GM19328 (cell line): ENCODE results near the gene BAG2.

ENCODE experiments used
- ATAC-seq: cut with Tn5 transposase; IDR thresholded peaks from one replicate; pipeline ENCODE4 v1.9.1; 2021; ENCODE audit warnings: mild to moderate bottlenecking, moderate library complexity; ENCODE audit not compliant: unreplicated experiment

Gene BAG2

GRCh38 chr6:57172136-57173055, at the start of gene BAG2:
BAG2 (plus strand) TSS chr6:57172326; CDS start chr6:57172698, 372 bp downstream.
- peak; percentile 93 for ATAC-seq

GRCh38 chr6:57123111-57123510, 49.0 kb upstream of the BAG2 start:
- no peak for ATAC-seq

- ATAC-seq, result no peak
Measured at GRCh38 chr6:57127763-57128162, 44.4 kb upstream of the BAG2 start.

GRCh38 chr6:57130661-57131177, 41.4 kb upstream of the BAG2 start:
- no peak for ATAC-seq

GRCh38 chr6:57134954-57135353, 37.2 kb upstream of the BAG2 start:
- ATAC-seq, result no peak

DNA sequence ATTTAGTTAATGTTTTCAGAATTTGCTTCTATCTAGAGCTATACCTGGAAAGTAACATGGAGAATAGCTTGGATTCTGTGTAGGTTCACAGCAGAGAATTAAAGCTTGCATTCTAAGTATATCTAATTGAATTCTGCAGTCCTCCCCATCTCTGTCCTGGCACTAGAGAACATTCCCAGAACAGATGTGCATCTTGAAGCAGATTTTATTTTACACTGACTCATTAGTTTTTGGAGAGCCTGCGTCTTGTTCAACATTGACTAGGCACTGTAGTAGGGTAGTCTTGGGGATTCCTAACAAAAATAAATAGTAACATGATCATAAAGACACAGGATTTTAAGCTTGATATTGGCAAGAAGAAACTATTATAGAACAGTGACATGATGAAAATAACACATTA, 36.2 kb upstream of the BAG2 start:
- ATAC-seq, result no peak

- no peak for ATAC-seq
Measured at GRCh38 chr6:57137350-57137749, 34.8 kb upstream of the BAG2 start.

GRCh38 chr6:57138026-57138425, 34.1 kb upstream of the BAG2 start:
- no peak for ATAC-seq

DNA sequence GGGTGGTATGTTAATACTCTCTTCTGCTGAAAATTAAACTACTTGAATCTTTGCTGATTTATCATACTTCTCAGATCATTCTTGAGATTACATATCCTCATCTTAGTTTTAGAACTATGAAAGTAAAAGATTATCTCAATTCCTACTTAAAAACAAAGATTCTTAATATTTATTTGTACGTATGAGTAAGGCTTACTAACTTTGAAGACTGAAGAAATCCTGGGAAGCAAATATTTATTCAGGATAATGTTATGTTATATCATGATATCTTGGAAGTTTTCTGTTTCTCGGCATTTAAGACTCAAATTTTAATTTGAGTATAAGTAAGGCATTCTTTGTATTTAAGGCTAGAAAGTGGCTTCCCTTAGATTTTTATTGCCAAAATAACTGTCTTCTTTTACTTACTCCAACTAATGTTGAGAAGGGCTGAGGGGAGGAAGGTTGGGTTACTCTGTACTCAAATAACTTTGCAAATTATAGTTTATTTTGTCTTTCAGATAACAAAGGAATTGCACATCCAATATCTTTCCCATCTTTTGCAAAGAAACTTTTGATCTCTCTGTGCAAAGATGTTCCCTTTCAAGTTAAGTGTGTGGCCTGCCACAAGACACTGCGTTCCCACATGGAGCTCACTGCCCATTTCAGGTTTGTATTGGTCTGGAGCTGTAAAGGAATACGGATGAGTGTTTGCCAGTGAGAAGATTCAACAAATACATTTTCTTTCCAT, 30.5 kb upstream of the BAG2 start:
- no peak for ATAC-seq

DNA sequence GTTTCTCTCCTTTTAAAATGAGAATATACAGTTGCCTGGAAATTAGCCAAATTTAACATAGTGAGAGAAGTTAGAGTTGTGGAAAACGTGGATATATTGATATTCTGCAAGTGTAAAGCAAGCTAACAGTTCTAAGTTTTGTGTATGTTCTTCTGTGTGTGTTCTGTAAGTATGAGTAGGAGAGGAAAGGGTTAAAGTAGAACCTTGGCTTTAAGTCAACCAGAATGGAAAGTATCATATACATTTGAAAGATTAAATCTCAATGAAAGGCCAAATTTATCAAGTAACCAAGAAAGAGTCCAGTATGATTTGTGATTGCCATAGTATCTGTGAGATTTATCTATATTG, 30.0 kb upstream of the BAG2 start:
- ATAC-seq, result no peak

- ATAC-seq, result no peak
Measured at GRCh38 chr6:57143690-57144089, 28.4 kb upstream of the BAG2 start.

DNA sequence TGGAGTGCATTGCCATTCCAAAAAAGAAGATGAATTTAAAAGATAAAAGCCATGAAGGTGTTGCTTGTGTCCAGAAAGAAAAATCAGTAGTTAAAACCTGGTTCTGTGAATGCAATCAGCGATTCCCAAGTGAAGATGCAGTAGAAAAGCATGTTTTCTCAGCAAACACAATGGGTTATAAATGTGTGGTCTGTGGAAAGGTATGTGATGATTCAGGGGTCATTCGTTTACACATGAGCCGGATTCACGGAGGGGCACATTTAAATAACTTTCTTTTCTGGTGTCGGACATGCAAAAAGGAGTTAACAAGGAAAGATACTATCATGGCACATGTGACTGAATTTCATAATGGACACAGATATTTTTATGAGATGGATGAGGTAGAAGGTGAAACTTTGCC, 24.7 kb upstream of the BAG2 start:
- ATAC-seq, result no peak

GRCh38 chr6:57147955-57148858, 23.9 kb upstream of the BAG2 start:
- ATAC-seq, result no peak

GRCh38 chr6:57158658-57159057, 13.5 kb upstream of the BAG2 start:
- ATAC-seq, result no peak

DNA sequence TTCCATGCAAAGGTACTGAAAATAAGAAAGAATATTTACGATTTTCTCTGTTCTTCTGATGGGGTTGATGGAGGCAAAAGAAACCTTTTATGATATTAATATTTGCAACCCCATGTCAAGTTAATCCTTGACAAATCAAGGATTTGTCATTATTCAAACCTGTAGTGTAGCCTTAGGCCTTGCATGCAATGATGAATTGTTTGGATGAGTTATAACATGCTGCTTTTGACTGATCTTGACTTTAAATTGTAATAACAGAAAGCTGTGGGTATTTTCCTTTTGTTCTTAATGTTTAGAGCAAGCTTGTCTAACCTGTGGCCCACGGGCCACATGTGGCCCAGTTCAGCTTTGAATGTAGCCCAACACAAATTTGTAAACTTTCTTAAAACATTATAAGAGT, 13.0 kb upstream of the BAG2 start:
- ATAC-seq, result no peak

- ATAC-seq, result no peak
Measured at GRCh38 chr6:57162028-57162427, 10.1 kb upstream of the BAG2 start.

DNA sequence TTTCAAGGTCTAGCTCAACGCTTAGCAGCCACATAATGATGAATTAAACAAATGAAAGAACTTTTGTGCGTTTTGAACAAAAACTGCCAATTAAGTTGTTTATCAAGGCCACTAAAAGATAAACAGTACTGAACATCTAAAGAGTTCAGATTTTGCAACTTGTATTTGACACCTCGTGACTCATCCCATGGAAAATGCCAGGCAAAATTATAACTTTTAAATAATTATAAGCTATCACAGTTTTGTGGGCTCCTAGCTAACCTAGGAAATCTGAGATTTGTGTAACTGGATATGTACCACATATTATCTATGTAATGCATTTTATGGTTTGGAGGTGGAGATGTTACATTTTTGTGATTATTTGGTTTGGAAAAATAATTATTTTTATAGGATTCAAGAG, 9.6 kb upstream of the BAG2 start:
- ATAC-seq, result no peak

DNA sequence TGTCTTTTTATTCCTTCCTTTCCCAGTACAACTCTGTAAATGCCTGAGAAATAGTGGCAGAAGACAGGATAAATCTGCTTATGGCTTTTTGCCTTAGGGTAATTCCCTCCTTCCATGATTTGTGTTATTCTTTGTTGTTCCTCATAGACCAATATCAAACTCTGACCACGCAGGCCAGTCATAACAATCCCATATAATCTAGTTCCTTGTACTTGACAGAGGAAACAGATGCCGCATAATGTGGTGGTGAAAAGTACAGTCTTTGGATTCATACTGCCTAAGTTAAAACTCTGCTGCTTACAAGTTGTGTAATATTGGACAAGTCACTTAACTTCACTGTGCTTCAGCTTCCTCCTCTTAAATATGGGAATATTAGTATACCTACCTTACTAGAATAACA, 8.2 kb upstream of the BAG2 start:
- no peak for ATAC-seq

- no peak for ATAC-seq
Measured at GRCh38 chr6:57165080-57165479, 7.0 kb upstream of the BAG2 start.

- ATAC-seq, result no peak
Measured at GRCh38 chr6:57173056-57173885, 1.1 kb downstream of the BAG2 start.
